Panc1 (cell line): ENCODE results near the gene TRAPPC13. TPM values are rescaled to one million over a fixed set of nuclear protein-coding genes. Genes with fewer than 3 reads are reported as not detected.
"Not testable (repeated sequence)": the region's sequence is repeated elsewhere in the genome, so short reads cannot be mapped to it uniquely, and the experiment has no call there.

Source experiments
- ATAC-seq: fragments of 200-7000 bp; cut with Tn5 transposase; 2 replicates; pipeline ENCODE4 v1.9.1; 2020; ENCODE audit warnings: mild to moderate bottlenecking, moderate library complexity
- BruUV-seq: library from RNA; stranded (reverse); fragments of 400-500 nt; replicated peaks from 2 replicates; lab custom pipeline; 2021; lab: Mats Ljungman, UMichigan
- CTCF ChIA-PET: fragments of 300-600 bp; sonication (Branson Sonifier 250); formaldehyde crosslinking; loops from one replicate; lab custom pipeline; 2022; ENCODE audit warnings: antibody characterized with exemption; lab: Charles Lee
- POLR2A ChIA-PET: fragments of 300-600 bp; sonication (Branson Sonifier 250); formaldehyde crosslinking; loops from one replicate; lab custom pipeline; 2022; ENCODE audit warnings: antibody characterized with exemption; lab: Charles Lee
- DNase-seq: peaks from one replicate; pipeline ENCODE4 v3.0.0-alpha.2; 2010; ENCODE audit warnings: low read depth, low spot score
- H3K27ac ChIP-seq: 2 replicates; pipeline ENCODE4 v1.5.1; 2011; ENCODE audit warnings: mild to moderate bottlenecking, low read length, inconsistent platforms
- H3K27me3 ChIP-seq: fragments of 200-500 bp; sonication (Bioruptor generic); 2 replicates; pipeline ENCODE4 v1.6.0; 2014; ENCODE audit warnings: low read length, inconsistent platforms; ENCODE audit not compliant: control insufficient read depth, insufficient read depth
- H3K36me3 ChIP-seq: fragments of 200-500 bp; sonication (Bioruptor generic); 2 replicates; pipeline ENCODE4 v1.5.1; 2014; ENCODE audit warnings: inconsistent platforms, mild to moderate bottlenecking, low read length, moderate library complexity; ENCODE audit not compliant: control insufficient read depth, insufficient read depth
- H3K4me1 ChIP-seq: 2 replicates; pipeline ENCODE4 v1.5.1; 2011; ENCODE audit warnings: inconsistent platforms, mild to moderate bottlenecking, low read length, moderate library complexity; ENCODE audit not compliant: control insufficient read depth, insufficient read depth
- H3K4me3 ChIP-seq, 2 experiments: 2 replicates each; pipeline ENCODE4 v1.5.1; 2011 to 2012; ENCODE audit warnings: low read depth in 2 of 2, low read length in 2 of 2, mild to moderate bottlenecking in 2 of 2, inconsistent platforms in 1 of 2, moderate library complexity in 1 of 2
- H3K9me3 ChIP-seq: fragments of 200-500 bp; sonication (Bioruptor generic); 2 replicates; pipeline ENCODE4 v1.5.1; 2014; ENCODE audit warnings: low read depth, mild to moderate bottlenecking, inconsistent platforms, low read length, moderate library complexity; ENCODE audit not compliant: control insufficient read depth, insufficient read depth
- POLR2AphosphoS5 ChIP-seq: IDR thresholded peaks from 2 replicates; pipeline ENCODE4 v1.6.1; 2012; ENCODE audit warnings: mild to moderate bottlenecking, low read depth, low read length, moderate library complexity
- REST ChIP-seq, 2 experiments: IDR thresholded peaks; 2 replicates each; pipeline ENCODE4 v1.6.1; 2011 to 2012; ENCODE audit warnings: low read depth in 2 of 2, control low read depth in 1 of 2, low read length in 1 of 2, mild to moderate bottlenecking in 1 of 2, moderate library complexity in 1 of 2; ENCODE audit not compliant: insufficient read depth in 1 of 2
- SIN3A ChIP-seq: IDR thresholded peaks from 2 replicates; pipeline ENCODE4 v1.6.1; 2012; ENCODE audit warnings: low read depth, mild to moderate bottlenecking, low read length, moderate library complexity, borderline replicate concordance; ENCODE audit not compliant: insufficient read depth
- TCF7L2 ChIP-seq: IDR thresholded peaks from 2 replicates; pipeline ENCODE4 v1.6.1; 2011; ENCODE audit warnings: mild to moderate bottlenecking, low read depth, low read length, inconsistent platforms
- in situ Hi-C: cut with HindIII; loops from 2 replicates; pipeline ENCODE4 v1.10.0; 2016; ENCODE audit warnings: low sequenced_read_pairs, low pct_unique_long_range_greater_than_20kb
- intact Hi-C: fragments of 100-400 bp; cut with micrococcal nuclease; formaldehyde crosslinking; loops from one replicate; pipeline ENCODE4 v1.10.0; 2022; ENCODE audit not compliant: unreplicated experiment
- total RNA-seq: library from RNA; stranded (reverse); gene quantifications from one replicate; pipeline ENCODE4 v1.2.1, GENCODE V29; 2021; ENCODE audit not compliant: unreplicated experiment
- TF ChIP-seq, protein P1 (sequence below): fragments of 450-650 bp; IDR thresholded peaks from 2 replicates; pipeline ENCODE4 v1.5.1; 2017; ENCODE audit warnings: mild to moderate bottlenecking

TRAPPC13 gene
- total RNA-seq, 1 experiment from 2014 or later = 17.3 TPM

- Histone ChIP-seq H3K4me1 (no peaks in the 10 kb centered on the region), H3K27me3 (no peaks in the 10 kb centered on the region), H3K36me3 (peaks cover 13% of the 10 kb centered on the region; the same call in 1 of the 2 replicates), H3K9me3 (no peaks in the 10 kb centered on the region), H3K4me3 (no peak overlapping the region), H3K27ac (no peak overlapping the region)
- in situ Hi-C loops (no loop called here), intact Hi-C loops (no loop called here)
- POLR2A ChIA-PET = no interaction called here
- ATAC-seq = no peak
- CTCF ChIA-PET = no interaction called here
- no peak for DNase-seq
- no peak for TF ChIP-seq POLR2AphosphoS5
- TF ChIP-seq, protein P1, sequence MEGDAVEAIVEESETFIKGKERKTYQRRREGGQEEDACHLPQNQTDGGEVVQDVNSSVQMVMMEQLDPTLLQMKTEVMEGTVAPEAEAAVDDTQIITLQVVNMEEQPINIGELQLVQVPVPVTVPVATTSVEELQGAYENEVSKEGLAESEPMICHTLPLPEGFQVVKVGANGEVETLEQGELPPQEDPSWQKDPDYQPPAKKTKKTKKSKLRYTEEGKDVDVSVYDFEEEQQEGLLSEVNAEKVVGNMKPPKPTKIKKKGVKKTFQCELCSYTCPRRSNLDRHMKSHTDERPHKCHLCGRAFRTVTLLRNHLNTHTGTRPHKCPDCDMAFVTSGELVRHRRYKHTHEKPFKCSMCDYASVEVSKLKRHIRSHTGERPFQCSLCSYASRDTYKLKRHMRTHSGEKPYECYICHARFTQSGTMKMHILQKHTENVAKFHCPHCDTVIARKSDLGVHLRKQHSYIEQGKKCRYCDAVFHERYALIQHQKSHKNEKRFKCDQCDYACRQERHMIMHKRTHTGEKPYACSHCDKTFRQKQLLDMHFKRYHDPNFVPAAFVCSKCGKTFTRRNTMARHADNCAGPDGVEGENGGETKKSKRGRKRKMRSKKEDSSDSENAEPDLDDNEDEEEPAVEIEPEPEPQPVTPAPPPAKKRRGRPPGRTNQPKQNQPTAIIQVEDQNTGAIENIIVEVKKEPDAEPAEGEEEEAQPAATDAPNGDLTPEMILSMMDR = no peak
- TF ChIP-seq TCF7L2 = no peak
- TF ChIP-seq SIN3A = no peak
- TF ChIP-seq REST (IDR thresholded peaks at IDR 0.05; ENCODE audit: insufficient read depth in 1 of 2, low read depth in 2 of 2, low read length in 1 of 2) = no peak
- BruUV-seq = no TSS peak
Measured at GRCh38 chr5:65612298-65612907, 12.4 kb upstream of the TRAPPC13 start.

DNA sequence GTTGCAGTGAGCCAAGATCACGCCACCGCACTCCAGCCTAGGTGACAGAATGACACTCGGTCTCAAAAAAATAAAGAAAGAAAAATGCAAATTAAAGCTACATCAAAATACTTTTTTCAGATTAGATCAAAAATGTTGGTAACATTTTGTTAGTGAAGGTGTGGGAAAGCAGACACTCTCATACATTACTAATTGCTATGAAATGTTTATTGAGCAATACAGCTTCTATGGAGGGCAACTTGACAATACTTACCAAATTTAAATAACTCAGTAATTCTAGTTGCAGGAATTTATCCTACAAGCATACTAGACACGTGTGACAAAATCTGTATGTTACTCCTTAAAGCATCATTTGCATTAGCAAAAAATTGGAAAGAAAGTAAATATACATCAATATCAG is 4.8 kb upstream of the TRAPPC13 start:
- ATAC-seq = no peak
- no peaks in the 10 kb centered on the region; the same call in none of the 2 replicates for H3K36me3 ChIP-seq
- no peaks in the 10 kb centered on the region for H3K9me3 ChIP-seq
- H3K4me3 ChIP-seq = no peak overlapping the region
- BruUV-seq = no TSS peak
- in situ Hi-C loops (no loop called here), intact Hi-C loops (no loop called here)
- ChIA-PET POLR2A (no interaction called here), CTCF (no interaction called here)
- no peak overlapping the region for H3K27ac ChIP-seq
- TF ChIP-seq, protein P1 = no peak
- TF ChIP-seq REST (IDR thresholded peaks at IDR 0.05; ENCODE audit: insufficient read depth in 1 of 2, low read depth in 2 of 2, low read length in 1 of 2) = no peak
- TF ChIP-seq SIN3A = no peak
- TF ChIP-seq POLR2AphosphoS5 = no peak
- no peak for TF ChIP-seq TCF7L2
- DNase-seq = no peak
- no peaks in the 10 kb centered on the region for H3K27me3 ChIP-seq
- peaks cover 6% of the 10 kb centered on the region for H3K4me1 ChIP-seq

DNA sequence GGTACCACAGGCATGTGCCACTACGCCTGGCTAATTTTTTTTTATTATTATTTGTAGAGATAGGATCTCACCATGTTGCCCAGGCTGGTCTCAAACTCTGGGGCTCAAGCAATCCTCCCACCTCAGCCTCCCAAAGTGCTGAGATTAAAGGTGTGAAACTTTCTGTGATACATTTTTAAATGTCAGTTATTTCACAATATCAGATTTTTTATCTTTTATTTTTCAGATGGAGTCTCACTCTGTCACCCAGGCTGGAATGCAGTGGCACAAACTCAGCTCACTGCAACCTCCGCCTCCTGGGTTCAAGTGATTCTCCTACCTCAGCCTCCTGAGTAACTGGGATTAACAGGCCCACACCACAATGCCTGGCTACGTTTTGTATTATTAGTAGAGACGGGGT is 2.9 kb upstream of the TRAPPC13 start:
- H3K27me3 ChIP-seq, DNase-seq, H3K36me3 ChIP-seq, CTCF ChIA-PET, BruUV-seq, H3K4me3 ChIP-seq, H3K9me3 ChIP-seq, H3K27ac ChIP-seq, ATAC-seq, in situ Hi-C loops, intact Hi-C loops, POLR2A ChIA-PET, H3K4me1 ChIP-seq: not testable (repeated sequence)
